ENCODE measurements around the gene IKZF2. TPM values are rescaled to one million over a fixed set of nuclear protein-coding genes. Genes with fewer than 3 reads are reported as not detected.
A peak's percentile ranks its signal among the peaks of the same experiment; 100 is the strongest.

Gene IKZF2
- total RNA-seq, 1 donor from 2014 or later: 16.4 TPM

DNA sequence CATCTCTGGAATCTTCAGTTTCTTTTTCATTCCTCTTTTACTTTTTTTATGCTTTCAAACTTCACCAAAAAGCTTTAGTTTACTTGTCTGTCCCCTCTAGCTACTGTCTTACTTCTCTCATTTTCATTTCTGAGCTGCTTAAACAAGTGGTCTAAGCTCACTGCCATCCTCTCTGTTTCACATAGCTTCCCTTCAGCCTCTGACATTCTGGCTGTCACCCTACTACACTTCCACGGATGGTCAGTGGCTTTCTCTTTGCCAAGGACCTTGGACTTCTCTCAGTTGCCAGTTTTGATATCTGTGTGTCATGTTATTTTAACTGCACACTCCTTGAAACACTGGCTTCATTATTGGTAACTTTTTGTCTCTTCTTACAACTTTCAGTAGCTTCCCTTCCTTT is 176.1 kb downstream of the IKZF2 start:
- Histone ChIP-seq H3K27ac (peak overlapping the region; percentile 34), H3K9me3 (no peaks in the 10 kb centered on the region), H3K36me3 (no peaks in the 10 kb centered on the region), H3K27me3 (no peaks in the 10 kb centered on the region), H3K4me1 (no peaks in the 10 kb centered on the region), H3K4me3 (no peak overlapping the region)
- DNase-seq: no peak
- intact Hi-C loops (cut with DNase I): no loop called here
- no peak for ATAC-seq
- TF ChIP-seq, protein P1, sequence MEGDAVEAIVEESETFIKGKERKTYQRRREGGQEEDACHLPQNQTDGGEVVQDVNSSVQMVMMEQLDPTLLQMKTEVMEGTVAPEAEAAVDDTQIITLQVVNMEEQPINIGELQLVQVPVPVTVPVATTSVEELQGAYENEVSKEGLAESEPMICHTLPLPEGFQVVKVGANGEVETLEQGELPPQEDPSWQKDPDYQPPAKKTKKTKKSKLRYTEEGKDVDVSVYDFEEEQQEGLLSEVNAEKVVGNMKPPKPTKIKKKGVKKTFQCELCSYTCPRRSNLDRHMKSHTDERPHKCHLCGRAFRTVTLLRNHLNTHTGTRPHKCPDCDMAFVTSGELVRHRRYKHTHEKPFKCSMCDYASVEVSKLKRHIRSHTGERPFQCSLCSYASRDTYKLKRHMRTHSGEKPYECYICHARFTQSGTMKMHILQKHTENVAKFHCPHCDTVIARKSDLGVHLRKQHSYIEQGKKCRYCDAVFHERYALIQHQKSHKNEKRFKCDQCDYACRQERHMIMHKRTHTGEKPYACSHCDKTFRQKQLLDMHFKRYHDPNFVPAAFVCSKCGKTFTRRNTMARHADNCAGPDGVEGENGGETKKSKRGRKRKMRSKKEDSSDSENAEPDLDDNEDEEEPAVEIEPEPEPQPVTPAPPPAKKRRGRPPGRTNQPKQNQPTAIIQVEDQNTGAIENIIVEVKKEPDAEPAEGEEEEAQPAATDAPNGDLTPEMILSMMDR (IDR thresholded peaks at IDR 0.05): no peak

DNA sequence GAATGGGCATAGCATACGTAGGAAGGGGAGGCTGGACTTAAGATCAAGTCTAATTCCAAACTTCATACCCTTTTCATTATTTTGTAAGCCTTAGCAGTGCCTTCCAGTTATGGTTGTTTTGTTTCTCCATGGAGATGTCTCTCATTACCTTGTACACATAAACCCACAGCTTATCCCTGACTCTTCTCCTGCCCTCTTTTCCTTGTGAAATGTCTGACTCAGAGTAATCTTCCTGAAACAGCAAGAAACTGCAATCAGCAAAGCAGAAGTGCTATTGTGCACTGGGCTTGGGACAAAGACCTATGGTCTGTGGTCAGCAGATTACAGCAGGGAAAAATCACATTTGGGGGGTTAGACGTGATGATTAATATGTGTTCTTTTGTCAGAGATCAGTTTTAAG is 176.7 kb downstream of the IKZF2 start:
- no peaks in the 10 kb centered on the region for H3K27me3 ChIP-seq
- no peaks in the 10 kb centered on the region for H3K9me3 ChIP-seq
- intact Hi-C loops (cut with DNase I): no loop called here
- H3K27ac ChIP-seq: no peak overlapping the region
- no peaks in the 10 kb centered on the region for H3K4me1 ChIP-seq
- DNase-seq (no peak), ATAC-seq (peak; percentile 93)
- no peaks in the 10 kb centered on the region for H3K36me3 ChIP-seq
- TF ChIP-seq, protein P1 (IDR thresholded peaks at IDR 0.05): no peak
- no peak overlapping the region for H3K4me3 ChIP-seq

DNA sequence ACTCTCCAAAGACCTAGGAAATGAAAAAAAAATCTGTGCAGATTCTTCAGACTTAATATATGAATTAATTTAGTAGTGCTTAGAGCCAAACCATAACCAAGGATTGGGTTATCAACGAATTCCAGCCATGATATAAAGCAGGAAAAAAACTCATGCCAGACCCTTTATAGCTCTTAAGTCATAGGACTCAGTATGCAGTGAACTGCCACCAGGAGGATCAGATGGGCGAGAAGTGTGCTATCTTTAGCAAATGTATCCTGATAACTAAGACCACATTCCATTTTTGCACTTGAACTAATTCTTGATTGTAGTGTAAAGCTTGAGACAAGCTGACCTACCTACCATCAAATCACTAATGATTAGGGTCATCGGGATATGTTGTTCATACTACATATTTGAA is 178.1 kb downstream of the IKZF2 start:
- H3K4me1 ChIP-seq: no peaks in the 10 kb centered on the region
- no peaks in the 10 kb centered on the region for H3K9me3 ChIP-seq
- intact Hi-C loops (cut with DNase I): no loop called here
- no peak for ATAC-seq
- TF ChIP-seq, protein P1 (IDR thresholded peaks at IDR 0.05): no peak
- no peaks in the 10 kb centered on the region for H3K36me3 ChIP-seq
- no peak for DNase-seq
- no peaks in the 10 kb centered on the region for H3K27me3 ChIP-seq
- H3K4me3 ChIP-seq: no peak overlapping the region
- no peak overlapping the region for H3K27ac ChIP-seq

DNA sequence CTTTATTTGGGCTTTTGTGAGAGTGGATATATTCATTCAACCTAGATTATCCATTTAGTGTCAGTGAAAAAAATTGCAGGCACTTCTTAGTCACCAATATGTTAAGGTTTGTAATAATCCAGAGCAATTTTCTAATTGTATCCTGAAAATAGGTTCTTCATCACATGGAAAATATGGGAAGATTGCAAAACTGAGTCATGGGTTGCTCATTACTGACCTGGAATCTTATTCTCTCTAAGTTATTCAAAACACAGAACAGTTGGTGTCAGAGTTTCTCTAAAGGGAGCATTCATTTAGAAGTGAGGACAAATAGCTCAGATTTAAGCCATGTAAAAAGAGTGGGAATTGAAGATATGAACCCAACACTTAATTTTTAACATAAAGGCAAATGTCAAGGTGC is 181.3 kb downstream of the IKZF2 start:
- DNase-seq: no peak
- intact Hi-C loops (cut with DNase I): no loop called here
- Histone ChIP-seq H3K9me3 (no peaks in the 10 kb centered on the region), H3K36me3 (no peaks in the 10 kb centered on the region), H3K27ac (no peak overlapping the region), H3K4me3 (no peak overlapping the region), H3K4me1 (no peaks in the 10 kb centered on the region), H3K27me3 (no peaks in the 10 kb centered on the region)
- no peak for ATAC-seq
- TF ChIP-seq, protein P1 (IDR thresholded peaks at IDR 0.05): no peak

DNA sequence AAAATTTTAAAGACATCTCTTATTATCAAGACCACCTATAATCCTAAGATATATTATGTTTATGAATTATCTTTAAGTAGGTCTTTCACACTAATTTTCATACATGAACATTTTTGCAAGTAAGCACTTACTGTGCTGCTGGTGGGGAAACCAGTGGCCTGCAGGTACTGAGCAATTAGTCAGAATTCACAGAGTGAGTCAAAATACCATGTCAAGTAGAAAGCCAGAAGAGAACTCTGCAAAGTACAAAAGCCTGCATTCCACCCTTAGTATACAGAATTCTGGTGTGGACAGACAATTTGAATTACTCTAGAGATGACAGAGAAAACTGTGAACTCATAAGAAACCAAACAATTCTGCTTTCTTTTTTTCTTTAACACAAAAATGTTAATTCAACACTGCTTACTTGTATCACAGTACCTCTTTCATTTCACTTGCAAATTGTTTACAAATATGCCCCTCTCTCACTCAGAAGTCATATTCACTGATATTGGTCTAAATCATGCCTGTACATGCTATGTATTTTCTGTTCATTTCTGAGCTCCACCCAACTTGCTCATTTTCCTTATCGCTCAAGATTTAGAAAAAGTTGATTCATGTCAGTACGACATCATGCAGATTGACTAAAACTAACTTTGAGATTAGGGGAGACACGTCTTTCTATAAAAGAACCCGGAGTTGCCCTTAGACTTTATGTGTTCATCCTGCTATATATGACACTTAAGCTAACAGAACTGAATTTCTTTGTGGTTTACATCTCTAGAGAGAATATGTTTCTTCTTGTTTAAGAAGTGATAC is 182.9 kb downstream of the IKZF2 start:
- Histone ChIP-seq H3K27me3 (no peaks in the 10 kb centered on the region), H3K27ac (no peak overlapping the region), H3K36me3 (no peaks in the 10 kb centered on the region), H3K9me3 (no peaks in the 10 kb centered on the region), H3K4me3 (no peak overlapping the region), H3K4me1 (no peaks in the 10 kb centered on the region)
- ATAC-seq (no peak), DNase-seq (no peak)
- intact Hi-C loops (cut with DNase I): no loop called here
- TF ChIP-seq, protein P1 (IDR thresholded peaks at IDR 0.05): no peak

Measured in upper lobe of right lung (tissue), 1 donor.